OCI-LY1 (cell line): ENCODE measurements around the gene LSM10.

Source experiments
- CTCF ChIP-seq: fragments of 200-600 bp; sonication (generic), shearing (Covaris generic); IDR thresholded peaks from 2 replicates; pipeline ENCODE4 v1.5.1; 2017; ENCODE audit warnings: mild to moderate bottlenecking, antibody characterized with exemption, low read length, moderate library complexity, mixed read lengths
- EZH2 ChIP-seq: fragments of 200-600 bp; sonication (generic), shearing (Covaris generic); IDR thresholded peaks from 2 replicates; pipeline ENCODE4 v1.8.0; 2017; ENCODE audit warnings: borderline replicate concordance, mixed run types, mild to moderate bottlenecking, antibody characterized with exemption, low read length, moderate library complexity, mixed read lengths

- TF ChIP-seq EZH2 (no peak), CTCF (no peak)
Measured at GRCh38 chr1:36380143-36380619, 17.5 kb downstream of the LSM10 start.
